B cell (primary cell): ENCODE data around the gene CEP44. TPM values are rescaled to one million over a fixed set of nuclear protein-coding genes. Genes with fewer than 3 reads are reported as not detected.

Experiments
- ATAC-seq: fragments of 200-7000 bp; cut with Tn5 transposase; one replicate; pipeline ENCODE4 v1.10.0; 2021; ENCODE audit warnings: low read depth, mild to moderate bottlenecking, moderate number of reproducible peaks, moderate library complexity
- CTCF ChIA-PET: fragments of 350-600 bp; sonication (Branson Sonifier 250); formaldehyde crosslinking; loops from one replicate; lab custom pipeline; 2021; ENCODE audit warnings: antibody characterized with exemption, inconsistent platforms; lab: Charles Lee
- POLR2A ChIA-PET: fragments of 350-600 bp; sonication (Branson Sonifier 250); formaldehyde crosslinking; loops from one replicate; lab custom pipeline; 2021; ENCODE audit warnings: antibody characterized with exemption; lab: Charles Lee
- DNase-seq: peaks from one replicate; pipeline ENCODE4 v3.0.0; 2013
- H2AFZ ChIP-seq: 2 replicates; pipeline ENCODE4 v1.6.1; 2012; ENCODE audit warnings: mild to moderate bottlenecking, low read depth, low read length; ENCODE audit not compliant: insufficient read depth, poor library complexity, severe bottlenecking
- H3K27ac ChIP-seq, 2 donors: 1 replicate in 1 of 2; 2 replicates in 1 of 2; pipeline ENCODE4 v1.5.1; 2012 to 2013; ENCODE audit warnings: low read length in 2 of 2, mild to moderate bottlenecking in 2 of 2, moderate library complexity in 1 of 2
- H3K27me3 ChIP-seq, 4 experiments: fragments of 200-600 bp in 1 of 4; sonication (generic) in 1 of 4; replicated peaks in 1 of 4; 1 replicate in 2 of 4; 2 replicates in 2 of 4; pipeline versions ENCODE4 v1.6.1 to v1.7.0; 2013 to 2016; ENCODE audit warnings: low read length in 3 of 4, mild to moderate bottlenecking in 2 of 4, mixed read lengths in 1 of 4, moderate library complexity in 1 of 4; ENCODE audit not compliant: insufficient read depth in 4 of 4, control insufficient read depth in 3 of 4; ENCODE audit errors: control extremely low read depth in 1 of 4
- H3K36me3 ChIP-seq, 2 experiments: replicated peaks in 1 of 2; 1 replicate in 1 of 2; 2 replicates in 1 of 2; pipeline versions ENCODE4 v1.6.1 to v1.7.1; 2013; ENCODE audit warnings: low read length in 1 of 2; ENCODE audit not compliant: insufficient read depth in 2 of 2, control insufficient read depth in 1 of 2; ENCODE audit errors: control extremely low read depth in 1 of 2, extremely low read depth in 1 of 2
- H3K4me1 ChIP-seq, 2 donors: fragments of 200-600 bp in 1 of 2; sonication (generic) in 1 of 2; 1 replicate in 1 of 2; 2 replicates in 1 of 2; pipeline versions ENCODE4 v1.5.1 to v1.6.1; 2013 to 2017; ENCODE audit warnings: low read length in 2 of 2; ENCODE audit not compliant: control insufficient read depth in 2 of 2, insufficient read depth in 2 of 2
- H3K4me2 ChIP-seq: replicated peaks from 2 replicates; pipeline ENCODE3; 2012; ENCODE audit warnings: mild to moderate bottlenecking, low read depth, low read length; ENCODE audit not compliant: poor library complexity, severe bottlenecking
- H3K4me3 ChIP-seq, 5 experiments: fragments of 200-600 bp in 1 of 5; sonication (generic) in 1 of 5; 1 replicate in 3 of 5; 2 replicates in 2 of 5; pipeline versions ENCODE4 v1.5.1 to v1.7.0; 2011 to 2016; ENCODE audit warnings: low read length in 4 of 5, mild to moderate bottlenecking in 4 of 5, low read depth in 2 of 5, control low read depth in 1 of 5, moderate library complexity in 1 of 5; ENCODE audit not compliant: insufficient read depth in 1 of 5; ENCODE audit errors: control extremely low read depth in 1 of 5, extremely low read depth in 1 of 5
- H3K79me2 ChIP-seq: fragments of 200-600 bp; sonication (generic); one replicate; pipeline ENCODE4 v1.6.0; 2016; ENCODE audit warnings: low read length; ENCODE audit not compliant: control insufficient read depth, insufficient read depth
- H3K9ac ChIP-seq: fragments of 200-600 bp; sonication (generic); 2 replicates; pipeline ENCODE4 v1.6.1; 2017; ENCODE audit warnings: mild to moderate bottlenecking, low read length, moderate library complexity
- H3K9me3 ChIP-seq, 3 donors: one replicate each; pipeline versions ENCODE4 v1.6.1 to v1.7.1; 2013; ENCODE audit warnings: low read length in 2 of 3; ENCODE audit not compliant: control insufficient read depth in 2 of 3, insufficient read depth in 1 of 3; ENCODE audit errors: control extremely low read depth in 1 of 3
- H4K20me1 ChIP-seq: 2 replicates; pipeline ENCODE4 v1.6.0; 2012; ENCODE audit warnings: mild to moderate bottlenecking, low read length; ENCODE audit not compliant: insufficient read depth, control insufficient read depth, poor library complexity, severe bottlenecking
- H3K27ac Mint-ChIP-seq: one replicate; pipeline ENCODE4 v1.8.0; 2021; ENCODE audit warnings: mixed read lengths
- H3K27me3 Mint-ChIP-seq: one replicate; pipeline ENCODE4 v1.8.0; 2021; ENCODE audit warnings: mixed read lengths
- H3K4me1 Mint-ChIP-seq: one replicate; pipeline ENCODE4 v1.8.0; 2021; ENCODE audit warnings: mixed read lengths
- H3K4me3 Mint-ChIP-seq: one replicate; pipeline ENCODE4 v1.8.0; 2021; ENCODE audit warnings: mixed read lengths
- H3K9me3 Mint-ChIP-seq: one replicate; pipeline ENCODE4 v1.8.0; 2022; ENCODE audit warnings: mixed read lengths; ENCODE audit not compliant: insufficient read depth
- EZH2 ChIP-seq: IDR thresholded peaks from 2 replicates; pipeline ENCODE4 v1.6.1; 2012; ENCODE audit warnings: borderline replicate concordance, low read depth, mild to moderate bottlenecking, moderate library complexity, low read length; ENCODE audit not compliant: insufficient read depth, poor library complexity, severe bottlenecking
- WGBS: methylation state at CpG from one replicate; pipeline ENCODE4 v1.1.5; 2013; ENCODE audit warnings: missing lambda C conversion rate; ENCODE audit not compliant: insufficient coverage; 5-methylcytosine and 5-hydroxymethylcytosine counted together
- intact Hi-C: fragments of 100-400 bp; cut with micrococcal nuclease; formaldehyde crosslinking; loops from one replicate; pipeline ENCODE4 v1.10.0; 2022
- polyA plus RNA-seq: library from polyadenylated mRNA; depleted of rRNA; stranded (reverse); fragments of >200 nt; gene quantifications from 2 replicates; pipeline ENCODE4 v1.2.3, GENCODE V29; 2012
- total RNA-seq, 2 donors: library from RNA; stranded (reverse); fragments of 120-200 nt in 1 of 2; gene quantifications; 1 replicate in 1 of 2; 2 replicates in 1 of 2; pipeline versions ENCODE4 v1.2.3 to v1.2.4, GENCODE V29; 2013 to 2022
- TF ChIP-seq, protein P1 (sequence below): fragments of 200-600 bp; IDR thresholded peaks from one replicate; pipeline ENCODE4 v1.8.0; 2022; ENCODE audit warnings: antibody characterized with exemption, mild to moderate bottlenecking

The CEP44 gene
- total and polyA plus RNA-seq, 2 donors (not counting 1 experiment from before 2014, with no cell fraction given): 3.5 to 25.2 TPM

DNA sequence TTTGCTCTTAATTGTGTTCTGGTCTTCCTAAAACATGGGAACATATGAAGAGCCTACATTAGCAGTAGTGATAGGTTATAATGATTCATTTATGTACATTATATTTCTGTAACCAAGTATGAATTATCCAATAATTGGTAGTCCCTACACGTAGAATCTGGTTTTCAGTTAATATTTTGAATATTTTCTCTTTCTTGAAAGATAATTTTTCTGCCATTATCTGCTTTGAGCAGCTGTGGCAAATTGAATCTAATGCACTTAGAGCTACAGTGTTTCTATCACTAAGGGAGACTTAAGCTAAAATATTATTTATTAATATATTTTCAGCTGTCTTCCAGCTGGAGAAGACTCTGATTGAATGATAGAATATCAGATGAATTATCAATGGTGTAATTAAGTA, 21.0 kb downstream of the CEP44 start:
- Histone ChIP-seq H3K9me3 (no peaks in the 10 kb centered on the region), H3K4me3 (no peak overlapping the region), H3K27me3 (no peaks in the 10 kb centered on the region), H3K4me2 (no peak overlapping the region), H3K4me1 (no peaks in the 10 kb centered on the region), H3K36me3 (peaks cover 8 to 35% of the 10 kb centered on the region in 2 experiments), H3K9ac (no peak overlapping the region), H2AFZ (no peak overlapping the region), H3K79me2 (no peaks in the 10 kb centered on the region), H4K20me1 (no peaks in the 10 kb centered on the region), H3K27ac (no peak overlapping the region)
- POLR2A ChIA-PET: no interaction called here
- ATAC-seq: no peak
- no CpG with 5 or more reads among the region's 1 CpG for WGBS
- Mint-ChIP-seq H3K4me1 (no peaks in the 10 kb centered on the region), H3K27me3 (no peaks in the 10 kb centered on the region), H3K4me3 (no peak overlapping the region), H3K9me3 (no peaks in the 10 kb centered on the region), H3K27ac (no peak overlapping the region)
- no peak for TF ChIP-seq EZH2
- TF ChIP-seq, protein P1, sequence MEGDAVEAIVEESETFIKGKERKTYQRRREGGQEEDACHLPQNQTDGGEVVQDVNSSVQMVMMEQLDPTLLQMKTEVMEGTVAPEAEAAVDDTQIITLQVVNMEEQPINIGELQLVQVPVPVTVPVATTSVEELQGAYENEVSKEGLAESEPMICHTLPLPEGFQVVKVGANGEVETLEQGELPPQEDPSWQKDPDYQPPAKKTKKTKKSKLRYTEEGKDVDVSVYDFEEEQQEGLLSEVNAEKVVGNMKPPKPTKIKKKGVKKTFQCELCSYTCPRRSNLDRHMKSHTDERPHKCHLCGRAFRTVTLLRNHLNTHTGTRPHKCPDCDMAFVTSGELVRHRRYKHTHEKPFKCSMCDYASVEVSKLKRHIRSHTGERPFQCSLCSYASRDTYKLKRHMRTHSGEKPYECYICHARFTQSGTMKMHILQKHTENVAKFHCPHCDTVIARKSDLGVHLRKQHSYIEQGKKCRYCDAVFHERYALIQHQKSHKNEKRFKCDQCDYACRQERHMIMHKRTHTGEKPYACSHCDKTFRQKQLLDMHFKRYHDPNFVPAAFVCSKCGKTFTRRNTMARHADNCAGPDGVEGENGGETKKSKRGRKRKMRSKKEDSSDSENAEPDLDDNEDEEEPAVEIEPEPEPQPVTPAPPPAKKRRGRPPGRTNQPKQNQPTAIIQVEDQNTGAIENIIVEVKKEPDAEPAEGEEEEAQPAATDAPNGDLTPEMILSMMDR: no peak
- no peak for DNase-seq
- intact Hi-C loops: no loop called here
- CTCF ChIA-PET: no interaction called here

DNA sequence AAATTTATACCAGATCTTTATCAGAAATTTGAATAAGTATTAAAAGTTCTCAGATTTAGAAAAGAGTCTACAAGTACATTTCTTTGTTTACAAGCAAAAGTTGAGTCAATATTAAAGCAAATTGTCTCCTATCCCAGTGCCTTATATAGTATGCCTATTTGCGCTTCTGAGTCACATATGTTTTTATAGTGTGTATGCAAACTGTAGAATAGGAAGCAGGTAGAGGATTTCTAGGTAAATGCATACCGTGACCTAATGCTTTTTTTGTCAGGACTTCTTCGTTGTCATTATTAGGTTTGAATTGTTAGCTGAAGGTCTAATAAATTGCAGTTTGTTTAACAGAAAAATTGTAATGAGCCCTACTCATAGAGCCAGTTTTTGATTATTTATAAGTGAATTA, 22.2 kb downstream of the CEP44 start:
- H3K27me3 Mint-ChIP-seq: no peaks in the 10 kb centered on the region
- Histone ChIP-seq H3K9me3 (no peaks in the 10 kb centered on the region), H3K79me2 (no peaks in the 10 kb centered on the region), H3K27ac (no peak overlapping the region), H3K36me3 (peaks cover 7 to 25% of the 10 kb centered on the region in 2 experiments), H3K27me3 (no peaks in the 10 kb centered on the region), H3K4me2 (no peak overlapping the region), H3K4me1 (no peaks in the 10 kb centered on the region), H2AFZ (no peak overlapping the region), H3K4me3 (no peak overlapping the region), H4K20me1 (no peaks in the 10 kb centered on the region), H3K9ac (no peak overlapping the region)
- no peak overlapping the region for H3K27ac Mint-ChIP-seq
- DNase-seq (no peak), ATAC-seq (no peak)
- H3K9me3 Mint-ChIP-seq: no peaks in the 10 kb centered on the region
- CTCF ChIA-PET: no interaction called here
- no peak overlapping the region for H3K4me3 Mint-ChIP-seq
- H3K4me1 Mint-ChIP-seq: no peaks in the 10 kb centered on the region
- whole genome bisulfite sequencing: no CpG with 5 or more reads among the region's 3 CpGs
- intact Hi-C loops: no loop called here
- POLR2A ChIA-PET: no interaction called here
- TF ChIP-seq, protein P1: no peak
- TF ChIP-seq EZH2: no peak
